ENCODE data around the gene ZFHX2.

- TF ChIP-seq CTCF (IDR thresholded peaks at IDR 0.05; ENCODE audit: insufficient read depth, low read depth, low read length) = no peak
- TF ChIP-seq EZH2 (IDR thresholded peaks at IDR 0.05; ENCODE audit: insufficient read depth, low read length) = no peak
Measured at GRCh38 chr14:23566778-23567185, 15.2 kb upstream of the ZFHX2 start.

Data from astrocyte (in vitro differentiated cells and primary cell).